Measurements from ENCODE around the gene UCHL1. TPM values are rescaled to one million over a fixed set of nuclear protein-coding genes. Genes with fewer than 3 reads are reported as not detected.

Gene UCHL1
- total RNA-seq, 4 donors from 2014 or later = 14.6 to 202 (median 35.6) TPM

GRCh38 chr4:41211951-41212615 is 44.6 kb upstream of the UCHL1 start:
- no peak for DNase-seq
- no peak for TF ChIP-seq CTCF (IDR thresholded peaks at IDR 0.05)
- no peak for TF ChIP-seq EP300 (IDR thresholded peaks at IDR 0.05; ENCODE audit: low read depth)
- TF ChIP-seq POLR2A (IDR thresholded peaks at IDR 0.05) = no peak
- no peak for TF ChIP-seq POLR2AphosphoS5 (IDR thresholded peaks at IDR 0.05)
- Histone ChIP-seq H3K27me3 (no peaks in the 10 kb centered on the region), H3K27ac (no peak overlapping the region), H3K4me1 (peaks cover 4 to 55% (median 27%) of the 10 kb centered on the region in 4 donors), H3K9me3 (no peaks in the 10 kb centered on the region), H3K36me3 (no peaks in the 10 kb centered on the region), H3K4me3 (peak overlapping the region in 2 of 4 donors; percentile 87 to 89)
- intact Hi-C loops (cut with DNase I; ENCODE audit: low total_unique reads) = loop anchor here (10.0 kb wide), 1 partner anchor 87 kb away; no protein-coding TSS in a partner anchor
- in situ Hi-C loops (cut with MboI; ENCODE audit: low pct_ligation_motif_present in 1 of 4, low pct_unique_long_range_greater_than_20kb in 1 of 4, low sequenced_read_pairs in 3 of 4) = loop anchor here in 3 of 4 donors (10.0 to 25.0 kb wide), 3 partner anchors 225 to 287 kb away; no protein-coding TSS in a partner anchor
- 88 to 100% methylated on average over 1 of the region's 1 CpG for WGBS, 2 donors (ENCODE audit: low coverage in 1 of 2)

- in situ Hi-C loops (cut with MboI; ENCODE audit: low pct_ligation_motif_present in 1 of 4, low pct_unique_long_range_greater_than_20kb in 1 of 4, low sequenced_read_pairs in 3 of 4) (loop anchor here in 3 of 4 donors (10.0 to 25.0 kb wide), 3 partner anchors 225 to 288 kb away; no protein-coding TSS in a partner anchor), intact Hi-C loops (cut with DNase I; ENCODE audit: low total_unique reads) (loop anchor here (1.0 to 10.0 kb wide), 2 partner anchors 88 to 152 kb away; no protein-coding TSS in a partner anchor)
- 23 to 49% methylated on average over 8 to 12 of the region's 12 CpGs for WGBS, 2 donors (ENCODE audit: low coverage in 1 of 2)
- Histone ChIP-seq H3K36me3 (no peaks in the 10 kb centered on the region), H3K27me3 (no peaks in the 10 kb centered on the region), H3K27ac (no peak overlapping the region), H3K4me1 (peaks cover 4 to 57% (median 27%) of the 10 kb centered on the region in 4 donors), H3K4me3 (peak overlapping the region in 3 of 4 donors; percentile 79 to 89 (median 87)), H3K9me3 (no peaks in the 10 kb centered on the region)
- peak; percentile 56 for DNase-seq
- TF ChIP-seq CTCF (IDR thresholded peaks at IDR 0.05) (peak; percentile 53 to 62 (median 57)), EP300 (IDR thresholded peaks at IDR 0.05; ENCODE audit: low read depth) (no peak), POLR2A (IDR thresholded peaks at IDR 0.05) (no peak)
These were observed 44.0 kb upstream of the UCHL1 start for GRCh38 chr4:41212616-41213203.

GRCh38 chr4:41213625-41214135 is 43.0 kb upstream of the UCHL1 start:
- in situ Hi-C loops (cut with MboI; ENCODE audit: low pct_ligation_motif_present in 1 of 4, low pct_unique_long_range_greater_than_20kb in 1 of 4, low sequenced_read_pairs in 3 of 4) = loop anchor here in 3 of 4 donors (10.0 to 25.0 kb wide), 3 partner anchors 226 to 289 kb away; no protein-coding TSS in a partner anchor
- peak overlapping the region; percentile 79 to 89 (median 86) for H3K4me3 ChIP-seq
- peak in 1 of 5 experiments; percentile 2 for TF ChIP-seq CTCF (IDR thresholded peaks at IDR 0.05)
- no peak for TF ChIP-seq POLR2AphosphoS5 (IDR thresholded peaks at IDR 0.05)
- peaks cover 4 to 54% (median 27%) of the 10 kb centered on the region in 4 donors for H3K4me1 ChIP-seq
- H3K27ac ChIP-seq = peak overlapping the region; percentile 87 to 94 (median 90)
- H3K9me3 ChIP-seq = no peaks in the 10 kb centered on the region
- 1 to 2% methylated on average over 11 to 35 of the region's 35 CpGs for WGBS, 2 donors (ENCODE audit: low coverage in 1 of 2)
- DNase-seq = peak; percentile 30
- H3K36me3 ChIP-seq = no peaks in the 10 kb centered on the region
- H3K27me3 ChIP-seq = no peaks in the 10 kb centered on the region
- intact Hi-C loops (cut with DNase I; ENCODE audit: low total_unique reads) = loop anchor here (1.0 to 10.0 kb wide), 4 partner anchors 89 to 283 kb away; no protein-coding TSS in a partner anchor
